CD4-positive, alpha-beta T cell treated with Interleukin-12 subunit alpha and Interleukin-12 subunit beta, for 1 hour (primary cell): Measurements from ENCODE around the gene ABL1.

Experiments used
- DNase-seq: peaks from one replicate; pipeline ENCODE4 v3.0.0-alpha.2; 2020

Gene ABL1

GRCh38 chr9:130935648-130936271 is 100.7 kb downstream of the ABL1 start:
- no peak for DNase-seq

DNA sequence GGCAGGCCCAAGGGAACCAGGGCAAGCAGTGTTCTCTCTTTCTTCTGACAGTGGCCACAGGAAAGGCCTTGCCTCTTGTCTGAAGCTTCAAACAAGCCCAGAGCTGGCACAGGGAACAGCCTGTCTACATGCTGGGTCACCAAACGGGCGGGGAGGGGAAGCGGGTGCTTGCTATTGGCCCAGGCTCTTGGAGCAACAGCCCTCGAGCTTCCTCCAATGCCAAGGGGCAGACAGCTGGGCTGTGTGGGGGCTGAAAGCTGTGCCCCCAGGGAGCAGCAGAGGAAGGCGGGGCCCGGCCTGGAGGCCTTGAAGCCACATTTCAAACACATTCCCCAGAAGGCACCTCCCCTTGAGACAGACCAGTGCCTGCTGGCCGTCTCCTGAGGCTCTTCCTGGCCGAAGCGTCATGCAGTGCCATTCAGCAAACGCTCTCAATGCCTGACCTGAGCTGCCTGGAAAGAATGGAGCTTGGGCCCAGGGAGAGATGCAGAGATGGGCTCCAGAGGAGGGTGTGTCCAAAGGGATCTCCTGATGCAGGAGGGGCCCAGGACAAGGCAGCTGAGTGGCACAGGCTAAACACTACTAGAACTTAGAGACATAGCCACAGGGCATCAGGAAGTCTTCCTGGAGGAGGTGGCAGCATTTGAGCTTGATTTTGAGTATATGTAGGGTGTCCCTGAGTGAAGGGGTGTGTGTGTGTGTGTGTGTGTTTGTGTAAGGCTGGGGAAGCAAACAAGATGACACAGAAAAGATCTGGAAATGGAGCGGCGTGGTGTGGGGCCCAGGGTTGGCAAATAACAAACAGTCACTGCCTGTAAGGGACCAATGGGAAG is 101.4 kb downstream of the ABL1 start:
- DNase-seq: no peak
